Fibroblast of lung (primary cell): ENCODE measurements around the gene CEP41. TPM values are rescaled to one million over a fixed set of nuclear protein-coding genes. Genes with fewer than 3 reads are reported as not detected.
A peak's percentile ranks its signal among the peaks of the same experiment; 100 is the strongest.

Source experiments
- DNase-seq, 2 donors: peaks; one replicate each; pipeline versions ENCODE4 v3.0.0 to v3.0.0-alpha.2; 2010; ENCODE audit warnings: low read depth in 2 of 2
- H2AFZ ChIP-seq: 2 replicates; pipeline ENCODE4 v1.5.1; 2012; ENCODE audit warnings: low read length, control low read depth, inconsistent platforms
- H3K27ac ChIP-seq: 2 replicates; pipeline ENCODE4 v1.5.1; 2011; ENCODE audit warnings: low read length, control low read depth; ENCODE audit not compliant: insufficient read depth
- H3K27me3 ChIP-seq: 2 replicates; pipeline ENCODE4 v1.5.1; 2011; ENCODE audit warnings: mild to moderate bottlenecking, low read length; ENCODE audit not compliant: control insufficient read depth, insufficient read depth
- H3K36me3 ChIP-seq: 2 replicates; pipeline ENCODE4 v1.5.1; 2011; ENCODE audit warnings: low read length; ENCODE audit not compliant: control insufficient read depth, insufficient read depth
- H3K4me1 ChIP-seq: 2 replicates; pipeline ENCODE4 v1.5.1; 2011; ENCODE audit warnings: low read length; ENCODE audit not compliant: control insufficient read depth, insufficient read depth; ENCODE audit errors: extremely low read depth
- H3K4me2 ChIP-seq: 2 replicates; pipeline ENCODE4 v1.5.1; 2011; ENCODE audit warnings: low read length, control low read depth; ENCODE audit not compliant: insufficient read depth; ENCODE audit errors: extremely low read depth
- H3K4me3 ChIP-seq, 4 experiments: fragments of 200-600 bp in 1 of 4; sonication (generic) in 1 of 4; replicated peaks in 1 of 4; 2 replicates each; pipeline ENCODE4 v1.5.1; 2011 to 2016; ENCODE audit warnings: low read length in 4 of 4, low read depth in 3 of 4, mild to moderate bottlenecking in 3 of 4, control low read depth in 2 of 4, inconsistent platforms in 1 of 4, mixed read lengths in 1 of 4; ENCODE audit not compliant: insufficient read depth in 1 of 4; ENCODE audit errors: control extremely low read depth in 1 of 4
- H3K79me2 ChIP-seq: 2 replicates; pipeline ENCODE4 v1.5.1; 2012; ENCODE audit warnings: mild to moderate bottlenecking, low read length, inconsistent platforms; ENCODE audit not compliant: control insufficient read depth, insufficient read depth
- H3K9ac ChIP-seq: 2 replicates; pipeline ENCODE4 v1.5.1; 2011; ENCODE audit warnings: mild to moderate bottlenecking, low read length, control low read depth; ENCODE audit not compliant: insufficient read depth
- H3K9me3 ChIP-seq: 2 replicates; pipeline ENCODE4 v1.5.1; 2012; ENCODE audit warnings: low read depth, low read length; ENCODE audit not compliant: control insufficient read depth, insufficient read depth
- H4K20me1 ChIP-seq: 2 replicates; pipeline ENCODE4 v1.5.1; 2011; ENCODE audit warnings: low read length; ENCODE audit not compliant: control insufficient read depth, insufficient read depth; ENCODE audit errors: extremely low read depth
- EZH2 ChIP-seq: IDR thresholded peaks from 2 replicates; pipeline ENCODE4 v1.5.1; 2012; ENCODE audit warnings: low read length, control low read depth, mild to moderate bottlenecking; ENCODE audit errors: missing control alignments
- polyA plus RNA-seq, 2 donors: library from polyadenylated mRNA; depleted of rRNA in 1 of 2; stranded (reverse) in 1 of 2; unstranded in 1 of 2; fragments of >200 nt; gene quantifications; 2 replicates each; pipeline ENCODE4 v1.2.1, GENCODE V29; 2011 to 2012; ENCODE audit warnings: missing spikeins in 1 of 2
- total RNA-seq: library from RNA; depleted of rRNA; stranded (reverse); fragments of >200 nt; gene quantifications from 2 replicates; pipeline ENCODE4 v1.2.1, GENCODE V29; 2014
- TF ChIP-seq, protein P1 (sequence below), 2 donors: IDR thresholded peaks in 1 of 2; conservative IDR thresholded peaks in 1 of 2; 1 replicate in 1 of 2; 2 replicates in 1 of 2; pipeline ENCODE4 v1.5.1; 2011 to 2012; ENCODE audit warnings: low read length in 2 of 2, control low read depth in 1 of 2, inconsistent platforms in 1 of 2, low read depth in 1 of 2, mild to moderate bottlenecking in 1 of 2

Gene CEP41
- total and polyA plus RNA-seq, 2 donors (not counting 1 experiment from before 2014, with no cell fraction given) = 8.3 to 24.5 TPM

DNA sequence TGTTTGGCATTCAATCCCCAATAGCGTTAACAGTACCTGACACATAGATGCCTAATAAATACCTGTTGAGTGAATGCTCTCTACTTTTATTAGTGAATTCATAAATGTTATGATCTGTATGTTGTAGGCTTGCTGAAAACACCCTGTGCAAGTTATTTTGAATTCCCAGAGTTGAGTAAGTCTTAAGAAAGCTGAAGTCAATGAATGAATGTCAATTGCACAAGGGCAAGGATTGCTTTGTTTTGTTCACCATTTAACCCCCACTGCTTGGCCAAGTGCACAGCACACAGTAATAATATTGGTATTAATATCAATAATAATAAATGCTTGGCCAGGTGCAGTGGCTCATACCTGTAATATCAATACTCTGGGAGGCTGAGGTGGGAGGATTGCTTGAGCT lies 50.3 kb downstream of the CEP41 start:
- Histone ChIP-seq H3K4me3 (no peak overlapping the region), H3K9ac (no peak overlapping the region), H3K36me3 (no peaks in the 10 kb centered on the region), H3K27ac (no peak overlapping the region), H3K4me2 (no peak overlapping the region), H2AFZ (no peak overlapping the region), H3K27me3 (no peaks in the 10 kb centered on the region), H3K9me3 (no peaks in the 10 kb centered on the region), H3K79me2 (no peaks in the 10 kb centered on the region), H4K20me1 (no peaks in the 10 kb centered on the region), H3K4me1 (peaks cover 15% of the 10 kb centered on the region)
- TF ChIP-seq EZH2 = no peak
- TF ChIP-seq, protein P1, sequence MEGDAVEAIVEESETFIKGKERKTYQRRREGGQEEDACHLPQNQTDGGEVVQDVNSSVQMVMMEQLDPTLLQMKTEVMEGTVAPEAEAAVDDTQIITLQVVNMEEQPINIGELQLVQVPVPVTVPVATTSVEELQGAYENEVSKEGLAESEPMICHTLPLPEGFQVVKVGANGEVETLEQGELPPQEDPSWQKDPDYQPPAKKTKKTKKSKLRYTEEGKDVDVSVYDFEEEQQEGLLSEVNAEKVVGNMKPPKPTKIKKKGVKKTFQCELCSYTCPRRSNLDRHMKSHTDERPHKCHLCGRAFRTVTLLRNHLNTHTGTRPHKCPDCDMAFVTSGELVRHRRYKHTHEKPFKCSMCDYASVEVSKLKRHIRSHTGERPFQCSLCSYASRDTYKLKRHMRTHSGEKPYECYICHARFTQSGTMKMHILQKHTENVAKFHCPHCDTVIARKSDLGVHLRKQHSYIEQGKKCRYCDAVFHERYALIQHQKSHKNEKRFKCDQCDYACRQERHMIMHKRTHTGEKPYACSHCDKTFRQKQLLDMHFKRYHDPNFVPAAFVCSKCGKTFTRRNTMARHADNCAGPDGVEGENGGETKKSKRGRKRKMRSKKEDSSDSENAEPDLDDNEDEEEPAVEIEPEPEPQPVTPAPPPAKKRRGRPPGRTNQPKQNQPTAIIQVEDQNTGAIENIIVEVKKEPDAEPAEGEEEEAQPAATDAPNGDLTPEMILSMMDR (conservative IDR thresholded peaks at IDR 0.05 in 1 of 2, IDR thresholded peaks at IDR 0.05 in 1 of 2; ENCODE audit: low read depth in 1 of 2, low read length in 2 of 2) = no peak
- no peak for DNase-seq

DNA sequence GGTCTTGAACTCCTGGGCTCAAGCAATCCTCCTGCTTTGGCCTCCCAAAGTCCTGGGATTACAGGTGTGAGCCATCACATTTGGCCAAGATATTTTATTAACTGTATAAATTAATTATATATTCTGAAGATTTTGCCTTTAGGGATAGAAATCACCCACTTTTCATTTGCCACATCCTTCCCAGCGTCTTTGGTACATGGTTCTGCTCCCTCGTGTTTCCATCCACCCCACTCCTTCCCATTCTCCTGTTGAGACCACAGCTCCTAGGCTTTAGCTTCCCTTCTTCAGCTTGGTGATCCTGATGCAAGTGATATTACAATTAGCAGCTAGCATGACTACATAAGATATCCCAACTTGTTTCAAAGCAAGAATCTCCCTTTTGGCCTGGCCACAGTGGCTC lies 52.1 kb downstream of the CEP41 start:
- Histone ChIP-seq H3K4me1 (peaks cover 15% of the 10 kb centered on the region), H3K4me2 (no peak overlapping the region), H2AFZ (no peak overlapping the region), H3K79me2 (no peaks in the 10 kb centered on the region), H3K27me3 (no peaks in the 10 kb centered on the region), H3K36me3 (no peaks in the 10 kb centered on the region), H3K9ac (no peak overlapping the region), H3K27ac (no peak overlapping the region), H3K4me3 (no peak overlapping the region), H3K9me3 (no peaks in the 10 kb centered on the region), H4K20me1 (no peaks in the 10 kb centered on the region)
- DNase-seq = no peak
- TF ChIP-seq EZH2 = no peak
- TF ChIP-seq, protein P1 (conservative IDR thresholded peaks at IDR 0.05 in 1 of 2, IDR thresholded peaks at IDR 0.05 in 1 of 2; ENCODE audit: low read depth in 1 of 2, low read length in 2 of 2) = no peak

- Histone ChIP-seq H3K9me3 (no peaks in the 10 kb centered on the region), H2AFZ (no peak overlapping the region), H3K27ac (no peak overlapping the region), H3K9ac (no peak overlapping the region), H4K20me1 (no peaks in the 10 kb centered on the region), H3K4me1 (peaks cover 7% of the 10 kb centered on the region), H3K36me3 (no peaks in the 10 kb centered on the region), H3K79me2 (no peaks in the 10 kb centered on the region), H3K4me3 (no peak overlapping the region), H3K27me3 (no peaks in the 10 kb centered on the region), H3K4me2 (no peak overlapping the region)
- DNase-seq = peak in 1 of 2 donors; percentile 99
- TF ChIP-seq EZH2 = no peak
- TF ChIP-seq, protein P1 (conservative IDR thresholded peaks at IDR 0.05 in 1 of 2, IDR thresholded peaks at IDR 0.05 in 1 of 2; ENCODE audit: low read depth in 1 of 2, low read length in 2 of 2) = no peak
Observed at GRCh38 chr7:130387628-130388403, 53.0 kb downstream of the CEP41 start.
